Smooth muscle cell (in vitro differentiated cells): ENCODE data around the gene MARCHF5. TPM values are rescaled to one million over a fixed set of nuclear protein-coding genes. Genes with fewer than 3 reads are reported as not detected.

ENCODE experiments used
- DNase-seq: peaks from one replicate; lab custom pipeline; 2025; ENCODE audit not compliant: unreplicated experiment; lab: John Stamatoyannopoulos, UW
- H2AFZ ChIP-seq: fragments of 200-600 bp; sonication (generic); 2 replicates; pipeline ENCODE4 v1.6.0; 2016; ENCODE audit warnings: antibody characterized with exemption, low read depth, mild to moderate bottlenecking
- H3F3A ChIP-seq: fragments of 200-600 bp; sonication (generic); 2 replicates; pipeline ENCODE4 v1.6.0; 2017; ENCODE audit warnings: antibody characterized with exemption, low read depth
- H3K27ac ChIP-seq: fragments of 200-600 bp; sonication (generic); 2 replicates; pipeline ENCODE4 v1.5.1; 2016; ENCODE audit warnings: low read depth, mild to moderate bottlenecking
- H3K27me3 ChIP-seq: fragments of 200-600 bp; sonication (generic); 2 replicates; pipeline ENCODE4 v1.6.1; 2016; ENCODE audit warnings: low read depth, mild to moderate bottlenecking
- H3K36me3 ChIP-seq: fragments of 200-600 bp; sonication (generic); 2 replicates; pipeline ENCODE4 v1.5.1; 2016; ENCODE audit warnings: low read depth
- H3K4me1 ChIP-seq: fragments of 200-600 bp; sonication (generic); 2 replicates; pipeline ENCODE4 v1.5.1; 2016; ENCODE audit warnings: low read depth
- H3K4me2 ChIP-seq: fragments of 200-600 bp; sonication (generic); 2 replicates; pipeline ENCODE4 v1.6.0; 2016; ENCODE audit warnings: mild to moderate bottlenecking
- H3K4me3 ChIP-seq: fragments of 200-600 bp; sonication (generic); 2 replicates; pipeline ENCODE4 v1.5.1; 2016; ENCODE audit warnings: mild to moderate bottlenecking
- H3K79me2 ChIP-seq: fragments of 200-600 bp; sonication (generic); 2 replicates; pipeline ENCODE4 v1.6.0; 2016; ENCODE audit warnings: low read depth, mild to moderate bottlenecking
- H3K9ac ChIP-seq: fragments of 200-600 bp; sonication (generic); 2 replicates; pipeline ENCODE4 v1.6.0; 2016; ENCODE audit warnings: low read depth
- H3K9me3 ChIP-seq: fragments of 200-600 bp; sonication (generic); replicated peaks from 2 replicates; pipeline ENCODE4 v1.5.1; 2016; ENCODE audit warnings: low read depth
- H4K20me1 ChIP-seq: fragments of 200-600 bp; sonication (generic); 2 replicates; pipeline ENCODE4 v1.6.0; 2016; ENCODE audit warnings: low read depth
- WGBS: methylation state at CpG from one replicate; pipeline ENCODE4 v1.1.7; 2016; ENCODE audit warnings: low lambda C conversion rate; 5-methylcytosine and 5-hydroxymethylcytosine counted together
- polyA plus RNA-seq: library from polyadenylated mRNA; unstranded; fragments of >200 nt; fragmentation: Nextera tagmentation; extraction: Ambion mirVana; gene quantifications from 2 replicates; pipeline ENCODE4 v1.2.1, GENCODE V29; 2016
- total RNA-seq: library from RNA; depleted of rRNA; stranded (reverse); fragments of >200 nt; gene quantifications from 2 replicates; pipeline ENCODE4 v1.2.3, GENCODE V29; 2014
- TF ChIP-seq, protein P1 (sequence below): fragments of 200-600 bp; sonication (generic); IDR thresholded peaks from 2 replicates; pipeline ENCODE4 v1.5.1; 2017; ENCODE audit warnings: borderline replicate concordance, mild to moderate bottlenecking, antibody characterized with exemption; ENCODE audit not compliant: insufficient read depth, poor library complexity, severe bottlenecking

The MARCHF5 gene
- total and polyA plus RNA-seq, 2 experiments from 2014 or later = 19.6 to 46.8 TPM

DNA sequence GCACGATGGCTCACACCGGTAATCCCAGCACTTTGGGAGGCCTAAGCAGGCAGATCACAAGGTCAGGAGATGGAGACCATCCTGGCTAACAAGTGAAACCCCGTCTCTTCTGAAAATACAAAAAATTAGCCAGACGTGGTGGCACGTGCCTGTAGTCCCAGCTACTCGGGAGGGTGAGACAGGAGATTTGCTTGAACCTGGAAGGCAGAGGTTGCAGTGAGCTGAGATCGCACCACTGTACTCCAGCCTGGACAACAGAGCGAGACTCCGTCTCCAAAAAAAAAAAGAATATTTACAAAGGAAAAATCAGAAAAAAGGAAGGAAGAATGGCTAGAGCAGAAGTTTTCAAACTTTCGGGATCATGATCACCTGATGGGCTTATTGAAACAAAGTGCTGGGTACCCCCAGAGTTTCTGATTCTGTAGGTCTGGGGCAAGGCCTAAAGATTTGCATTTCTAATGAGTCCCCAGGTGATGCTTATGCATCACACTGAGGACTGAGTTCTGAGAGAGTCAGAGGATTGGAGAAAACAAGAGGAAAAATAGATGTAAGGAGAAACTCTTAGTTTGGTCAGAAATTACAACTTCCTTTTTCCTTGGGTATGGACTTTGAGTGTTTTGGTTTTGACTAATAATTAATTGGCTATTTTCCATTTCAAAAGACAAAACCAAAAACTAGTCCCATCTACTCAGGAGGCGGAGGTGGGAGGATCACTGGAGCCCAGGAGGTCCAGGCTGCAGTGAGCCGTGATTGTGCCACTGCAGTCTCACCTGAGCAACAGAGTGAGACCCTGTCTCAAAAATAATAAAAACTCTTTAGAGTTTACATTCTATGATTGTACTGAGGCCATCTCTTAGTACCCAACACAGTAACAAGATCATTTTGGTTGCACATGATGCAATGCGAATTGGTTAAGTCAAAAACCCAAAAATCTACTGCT, 14.4 kb downstream of the MARCHF5 start:
- TF ChIP-seq, protein P1, sequence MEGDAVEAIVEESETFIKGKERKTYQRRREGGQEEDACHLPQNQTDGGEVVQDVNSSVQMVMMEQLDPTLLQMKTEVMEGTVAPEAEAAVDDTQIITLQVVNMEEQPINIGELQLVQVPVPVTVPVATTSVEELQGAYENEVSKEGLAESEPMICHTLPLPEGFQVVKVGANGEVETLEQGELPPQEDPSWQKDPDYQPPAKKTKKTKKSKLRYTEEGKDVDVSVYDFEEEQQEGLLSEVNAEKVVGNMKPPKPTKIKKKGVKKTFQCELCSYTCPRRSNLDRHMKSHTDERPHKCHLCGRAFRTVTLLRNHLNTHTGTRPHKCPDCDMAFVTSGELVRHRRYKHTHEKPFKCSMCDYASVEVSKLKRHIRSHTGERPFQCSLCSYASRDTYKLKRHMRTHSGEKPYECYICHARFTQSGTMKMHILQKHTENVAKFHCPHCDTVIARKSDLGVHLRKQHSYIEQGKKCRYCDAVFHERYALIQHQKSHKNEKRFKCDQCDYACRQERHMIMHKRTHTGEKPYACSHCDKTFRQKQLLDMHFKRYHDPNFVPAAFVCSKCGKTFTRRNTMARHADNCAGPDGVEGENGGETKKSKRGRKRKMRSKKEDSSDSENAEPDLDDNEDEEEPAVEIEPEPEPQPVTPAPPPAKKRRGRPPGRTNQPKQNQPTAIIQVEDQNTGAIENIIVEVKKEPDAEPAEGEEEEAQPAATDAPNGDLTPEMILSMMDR = no peak
- no peaks in the 10 kb centered on the region for H3K9me3 ChIP-seq
- DNase-seq = no peak
- no peak overlapping the region for H3K4me2 ChIP-seq
- H3K4me1 ChIP-seq = no peaks in the 10 kb centered on the region
- WGBS = 87% methylated on average over 13 of the region's 13 CpGs
- H3K79me2 ChIP-seq = peaks cover 96% of the 10 kb centered on the region
- peaks cover 3% of the 10 kb centered on the region for H3K36me3 ChIP-seq
- peaks cover 100% of the 10 kb centered on the region for H4K20me1 ChIP-seq
- H3F3A ChIP-seq = no peaks in the 10 kb centered on the region
- H3K9ac ChIP-seq = no peak overlapping the region
- no peak overlapping the region for H3K27ac ChIP-seq
- no peak overlapping the region for H2AFZ ChIP-seq
- no peak overlapping the region for H3K4me3 ChIP-seq
- no peaks in the 10 kb centered on the region for H3K27me3 ChIP-seq

- TF ChIP-seq, protein P1 = no peak
- H3K36me3 ChIP-seq = peaks cover 14% of the 10 kb centered on the region
- no peak overlapping the region for H3K27ac ChIP-seq
- H3K79me2 ChIP-seq = peaks cover 79% of the 10 kb centered on the region
- 95% methylated on average over 1 of the region's 1 CpG for WGBS
- no peaks in the 10 kb centered on the region for H3K27me3 ChIP-seq
- H3K4me1 ChIP-seq = no peaks in the 10 kb centered on the region
- no peaks in the 10 kb centered on the region for H3K9me3 ChIP-seq
- no peak for DNase-seq
- no peak overlapping the region for H3K9ac ChIP-seq
- H2AFZ ChIP-seq = no peak overlapping the region
- H3K4me3 ChIP-seq = no peak overlapping the region
- H3F3A ChIP-seq = no peaks in the 10 kb centered on the region
- peaks cover 100% of the 10 kb centered on the region for H4K20me1 ChIP-seq
- H3K4me2 ChIP-seq = peak overlapping the region; percentile 52
Measured at GRCh38 chr10:92309272-92309671, 18.3 kb downstream of the MARCHF5 start.

DNA sequence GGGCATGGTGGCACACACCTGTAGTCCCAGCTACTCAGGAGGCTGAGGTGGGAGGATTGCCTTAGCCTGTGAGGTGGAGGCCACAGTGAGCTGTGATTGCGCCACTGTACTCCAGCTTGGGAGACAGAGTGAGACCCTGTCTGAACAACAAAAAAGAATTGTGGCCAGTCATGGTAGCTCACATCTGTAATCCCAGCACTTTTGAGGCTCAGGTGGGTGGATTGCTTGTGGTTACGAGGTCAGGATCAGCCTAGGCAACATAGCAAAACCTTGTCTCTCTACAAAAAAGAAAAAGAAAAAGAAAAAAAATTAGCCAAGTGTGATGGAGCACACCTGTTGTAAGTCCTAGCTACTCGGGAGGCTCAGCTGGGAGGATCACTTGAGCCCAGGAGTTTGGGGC, 22.8 kb downstream of the MARCHF5 start:
- H3K79me2 ChIP-seq = peaks cover 54% of the 10 kb centered on the region
- H3K9me3 ChIP-seq = no peaks in the 10 kb centered on the region
- H3K27ac ChIP-seq = no peak overlapping the region
- WGBS = 98% methylated on average over 3 of the region's 3 CpGs
- H3K9ac ChIP-seq = no peak overlapping the region
- H2AFZ ChIP-seq = no peak overlapping the region
- no peak overlapping the region for H3K4me3 ChIP-seq
- H3K4me2 ChIP-seq = no peak overlapping the region
- H3F3A ChIP-seq = no peaks in the 10 kb centered on the region
- H3K36me3 ChIP-seq = peaks cover 14% of the 10 kb centered on the region
- TF ChIP-seq, protein P1 = no peak
- H3K4me1 ChIP-seq = no peaks in the 10 kb centered on the region
- peaks cover 100% of the 10 kb centered on the region for H4K20me1 ChIP-seq
- no peaks in the 10 kb centered on the region for H3K27me3 ChIP-seq
- no peak for DNase-seq
